BE2C (cell line): Measurements from ENCODE around the gene EPG5.
"Not testable (repeated sequence)": the region's sequence is repeated elsewhere in the genome, so short reads cannot be mapped to it uniquely, and the experiment has no call there.

Experiments used
- DNase-seq: peaks from one replicate; pipeline ENCODE4 v3.0.0-alpha.2; 2020
- H3K27me3 ChIP-seq: fragments of 250-450 bp; sonication (Bioruptor Pico); 2 replicates; pipeline ENCODE4 v1.5.1; 2020; ENCODE audit warnings: mild to moderate bottlenecking
- H3K36me3 ChIP-seq: fragments of 250-450 bp; sonication (Bioruptor Pico); 2 replicates; pipeline ENCODE4 v1.5.1; 2020; ENCODE audit warnings: mild to moderate bottlenecking
- H3K4me1 ChIP-seq: fragments of 250-450 bp; sonication (Bioruptor Pico); 2 replicates; pipeline ENCODE4 v1.5.1; 2020
- H3K4me3 ChIP-seq: 2 replicates; pipeline ENCODE4 v1.5.1; 2011; ENCODE audit warnings: low read depth, low read length
- H3K9me3 ChIP-seq: fragments of 250-450 bp; sonication (Bioruptor Pico); 2 replicates; pipeline ENCODE4 v1.5.1; 2020
- CTCF ChIP-seq: IDR thresholded peaks from 2 replicates; pipeline ENCODE4 v1.5.1; 2012; ENCODE audit warnings: mild to moderate bottlenecking, low read depth, low read length

Gene EPG5

GRCh38 chr18:45999536-45999935 is 32.4 kb upstream of the EPG5 start:
- Histone ChIP-seq H3K36me3 (no peaks in the 10 kb centered on the region), H3K4me1 (no peaks in the 10 kb centered on the region), H3K27me3 (no peaks in the 10 kb centered on the region), H3K9me3 (no peaks in the 10 kb centered on the region), H3K4me3 (no peak overlapping the region)
- DNase-seq, result no peak
- TF ChIP-seq CTCF, result no peak

GRCh38 chr18:45998244-45998643 is 31.1 kb upstream of the EPG5 start:
- H3K36me3 ChIP-seq, result no peaks in the 10 kb centered on the region
- no peak for DNase-seq
- no peak overlapping the region for H3K4me3 ChIP-seq
- no peak for TF ChIP-seq CTCF
- no peaks in the 10 kb centered on the region for H3K27me3 ChIP-seq
- no peaks in the 10 kb centered on the region for H3K4me1 ChIP-seq
- H3K9me3 ChIP-seq, result no peaks in the 10 kb centered on the region

GRCh38 chr18:45997700-45998151 is 30.6 kb upstream of the EPG5 start:
- no peaks in the 10 kb centered on the region for H3K4me1 ChIP-seq
- TF ChIP-seq CTCF, result no peak
- H3K27me3 ChIP-seq, result no peaks in the 10 kb centered on the region
- H3K4me3 ChIP-seq, result no peak overlapping the region
- H3K36me3 ChIP-seq, result no peaks in the 10 kb centered on the region
- no peaks in the 10 kb centered on the region for H3K9me3 ChIP-seq
- DNase-seq, result no peak

- Histone ChIP-seq H3K27me3 (no peaks in the 10 kb centered on the region), H3K9me3 (no peaks in the 10 kb centered on the region), H3K4me3 (no peak overlapping the region), H3K36me3 (no peaks in the 10 kb centered on the region), H3K4me1 (no peaks in the 10 kb centered on the region)
- TF ChIP-seq CTCF, result no peak
- no peak for DNase-seq
Observed at GRCh38 chr18:45995461-45995860, 28.3 kb upstream of the EPG5 start.

- Histone ChIP-seq H3K4me3 (no peak overlapping the region), H3K9me3 (no peaks in the 10 kb centered on the region), H3K27me3 (no peaks in the 10 kb centered on the region), H3K4me1 (no peaks in the 10 kb centered on the region), H3K36me3 (no peaks in the 10 kb centered on the region)
- DNase-seq, result no peak
- no peak for TF ChIP-seq CTCF
Observed at GRCh38 chr18:45993438-45993837, 26.3 kb upstream of the EPG5 start.

- H3K4me1 ChIP-seq, H3K27me3 ChIP-seq, H3K9me3 ChIP-seq, DNase-seq, H3K4me3 ChIP-seq, H3K36me3 ChIP-seq: not testable (repeated sequence)
Observed at GRCh38 chr18:45992527-45992926, 25.4 kb upstream of the EPG5 start.

- H3K4me3 ChIP-seq, result no peak overlapping the region
- no peak for TF ChIP-seq CTCF
- no peaks in the 10 kb centered on the region for H3K36me3 ChIP-seq
- H3K4me1 ChIP-seq, result no peaks in the 10 kb centered on the region
- H3K27me3 ChIP-seq, result no peaks in the 10 kb centered on the region
- no peak for DNase-seq
- no peaks in the 10 kb centered on the region for H3K9me3 ChIP-seq
Observed at GRCh38 chr18:45991788-45992187, 24.7 kb upstream of the EPG5 start.
